NOMO-1 treated with DMSO at 0.1 percent for 48 hours (cell line): Measurements from ENCODE around the gene CRYGA.
"Not testable (repeated sequence)": the region's sequence is repeated elsewhere in the genome, so short reads cannot be mapped to it uniquely, and the experiment has no call there.

Experiments used
- DNase-seq: peaks from one replicate; lab custom pipeline; 2025; ENCODE audit not compliant: unreplicated experiment; lab: John Stamatoyannopoulos, UW

Gene CRYGA

DNA sequence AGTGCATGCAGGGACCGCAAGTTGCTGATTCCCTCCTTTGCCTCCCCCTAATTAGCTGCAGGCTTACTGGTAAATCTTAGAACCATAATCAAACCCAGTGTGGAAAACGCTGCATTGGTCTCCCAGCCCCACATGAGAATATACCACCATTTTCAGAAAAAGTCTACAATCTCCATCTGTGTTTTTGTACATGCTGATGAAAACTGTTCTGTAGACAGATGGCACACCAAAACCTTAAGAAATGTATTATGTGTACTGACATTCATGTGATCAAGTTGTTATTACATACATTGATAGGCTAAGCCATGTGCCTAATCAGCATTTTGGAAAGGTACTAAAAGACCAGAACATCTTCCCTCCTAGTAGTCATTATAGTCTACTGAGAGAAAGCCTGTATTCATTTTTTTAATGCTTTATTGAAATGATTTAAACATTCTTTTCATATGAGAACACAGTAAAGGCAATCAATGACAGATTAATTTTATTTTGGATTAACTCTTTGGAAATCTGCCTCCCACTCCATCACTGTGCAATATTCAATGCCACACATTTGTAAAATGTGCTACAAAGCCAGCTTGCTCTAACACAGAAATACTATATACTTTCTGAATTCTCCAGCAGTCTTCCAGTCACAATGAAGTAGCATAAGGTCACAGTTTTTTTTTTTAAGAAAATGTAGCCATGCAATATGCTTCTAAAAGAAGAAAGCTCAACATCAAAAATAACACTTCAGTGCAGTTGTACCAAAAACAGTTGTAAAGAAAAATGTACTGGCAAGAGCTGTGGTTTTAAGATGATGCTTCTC lies 1.8 kb upstream of the CRYGA start:
- no peak for DNase-seq

DNA sequence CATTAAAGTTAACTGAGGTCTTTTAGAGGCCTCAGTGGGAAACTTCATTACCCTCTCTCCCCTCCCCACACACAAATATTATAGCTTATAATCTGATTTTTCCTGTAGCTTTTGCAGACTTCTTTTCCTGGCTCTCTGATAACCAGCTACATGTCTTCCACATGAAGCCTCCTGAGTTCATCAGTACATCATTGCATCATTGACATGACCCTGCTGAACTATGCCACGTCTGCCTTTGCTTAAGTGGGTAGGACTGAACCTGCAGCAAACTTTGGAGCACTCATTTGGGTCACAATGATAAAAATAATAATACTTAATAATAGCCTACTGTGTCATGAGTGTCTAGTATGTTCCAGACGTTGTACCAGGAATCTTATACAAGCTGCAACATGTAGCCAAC lies 7.0 kb downstream of the CRYGA start:
- DNase-seq, result no peak

DNA sequence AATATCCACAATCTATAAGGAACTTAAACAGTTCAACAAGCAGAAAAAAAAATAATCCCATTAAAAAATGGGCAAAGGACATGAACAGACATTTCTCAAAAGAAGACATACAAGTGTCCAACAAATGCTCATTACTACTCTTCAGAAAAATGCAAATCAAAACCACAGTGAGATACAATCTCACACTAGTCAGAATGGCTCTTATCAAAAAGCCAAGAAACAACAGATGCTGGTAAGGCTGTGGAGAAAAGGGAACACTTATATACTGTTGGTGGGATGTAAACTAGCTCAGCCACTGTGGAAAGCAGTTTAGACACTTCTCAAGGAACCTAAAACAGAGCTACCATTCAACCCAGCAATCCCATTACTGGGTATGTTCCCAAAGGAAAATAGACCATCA lies 10.2 kb downstream of the CRYGA start:
- DNase-seq, result no peak

DNA sequence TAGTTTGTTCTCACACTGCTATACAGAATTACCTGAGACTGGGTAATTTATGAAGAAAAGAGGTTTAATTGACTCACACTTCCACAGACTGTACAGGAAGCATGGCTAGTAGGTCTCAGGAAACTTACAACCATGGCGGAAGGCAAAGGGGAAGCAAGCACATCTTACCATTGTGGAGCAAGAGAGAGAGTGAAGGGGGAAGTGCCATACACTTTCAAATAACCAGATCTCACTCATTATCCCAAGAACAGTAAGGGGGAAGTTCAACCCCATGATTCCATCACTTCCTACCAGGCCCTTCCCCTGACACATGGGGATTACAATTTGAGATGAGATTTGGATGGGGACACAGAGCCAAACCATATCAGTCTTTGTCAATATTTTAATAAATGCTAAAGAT lies 12.4 kb downstream of the CRYGA start:
- peak; percentile 48 for DNase-seq

DNA sequence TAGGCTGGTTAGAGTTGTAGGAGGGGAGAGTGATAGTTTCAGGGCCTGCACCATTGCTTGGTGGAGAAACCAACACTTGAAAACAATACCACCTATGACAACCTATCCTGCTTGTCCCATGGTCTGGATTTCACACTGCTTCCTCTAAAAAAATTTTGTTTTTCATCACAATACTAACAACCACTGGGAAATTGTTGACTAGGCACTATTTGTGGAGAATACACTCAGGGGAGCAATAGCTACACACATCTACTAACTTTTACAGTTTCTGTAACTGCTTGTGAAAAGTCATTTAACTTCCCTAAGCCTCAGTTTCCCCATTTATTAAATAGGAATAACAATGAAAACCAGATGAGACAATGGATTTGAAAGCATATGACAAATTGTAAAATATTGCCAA lies 13.3 kb downstream of the CRYGA start:
- DNase-seq, result no peak

DNA sequence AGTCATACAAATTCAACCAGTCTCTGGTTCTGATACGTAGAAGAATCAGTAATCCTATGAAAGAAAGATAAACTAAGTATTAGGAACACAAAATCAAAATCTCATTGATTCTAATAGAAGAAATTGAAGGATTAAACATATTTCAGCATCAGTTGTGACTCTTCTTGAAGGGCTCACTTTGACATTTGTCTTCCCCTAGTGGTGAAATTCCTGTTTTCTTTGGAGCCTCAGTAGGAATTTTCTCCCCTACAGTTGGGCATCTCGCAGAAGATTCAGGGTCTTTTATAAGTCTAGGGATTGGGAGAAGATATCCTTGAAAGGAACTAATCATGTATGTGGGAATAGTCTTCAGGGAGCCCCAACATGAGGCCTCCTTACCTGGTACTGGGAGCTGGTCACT lies 14.6 kb downstream of the CRYGA start:
- DNase-seq, result no peak

DNA sequence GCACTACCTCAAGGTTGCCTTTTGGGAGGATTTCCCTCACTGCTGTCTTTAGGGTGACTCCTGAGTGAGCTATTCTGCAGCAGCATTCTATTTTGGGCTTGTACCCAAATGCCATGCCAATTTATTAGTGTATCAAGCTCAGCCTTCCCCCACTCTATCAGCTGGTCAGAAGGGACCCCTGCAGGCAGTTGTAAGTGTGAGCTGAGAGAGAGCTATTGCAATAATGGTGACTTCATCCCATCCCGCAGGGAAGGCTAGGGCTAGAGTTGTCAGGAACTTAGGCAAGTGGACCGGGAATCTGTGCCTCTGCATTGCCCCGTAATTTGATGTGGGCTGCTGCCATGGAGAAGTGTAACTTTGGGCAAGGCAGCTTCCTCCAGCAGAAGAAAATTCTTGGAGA lies 15.6 kb downstream of the CRYGA start:
- DNase-seq, result no peak

DNA sequence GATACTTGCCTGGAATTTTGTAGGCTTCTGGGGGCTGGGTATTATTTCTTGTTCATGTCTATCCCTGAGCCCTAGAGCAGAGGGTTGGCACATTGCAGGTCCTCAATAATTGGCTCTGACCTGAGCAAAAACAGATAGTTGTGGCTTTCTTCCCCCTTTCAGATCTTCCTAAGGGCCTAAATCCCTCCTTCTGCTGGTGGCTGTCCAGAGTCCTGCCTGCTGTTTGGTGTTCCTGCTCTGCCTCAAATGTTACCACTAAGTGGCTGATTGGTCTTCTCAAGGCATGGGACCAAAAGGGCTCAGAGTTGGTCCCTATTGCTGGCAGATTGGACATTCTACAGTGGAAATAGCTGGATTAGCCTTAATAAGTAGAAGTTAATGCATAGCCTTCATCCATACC lies 16.4 kb downstream of the CRYGA start:
- no peak for DNase-seq

DNA sequence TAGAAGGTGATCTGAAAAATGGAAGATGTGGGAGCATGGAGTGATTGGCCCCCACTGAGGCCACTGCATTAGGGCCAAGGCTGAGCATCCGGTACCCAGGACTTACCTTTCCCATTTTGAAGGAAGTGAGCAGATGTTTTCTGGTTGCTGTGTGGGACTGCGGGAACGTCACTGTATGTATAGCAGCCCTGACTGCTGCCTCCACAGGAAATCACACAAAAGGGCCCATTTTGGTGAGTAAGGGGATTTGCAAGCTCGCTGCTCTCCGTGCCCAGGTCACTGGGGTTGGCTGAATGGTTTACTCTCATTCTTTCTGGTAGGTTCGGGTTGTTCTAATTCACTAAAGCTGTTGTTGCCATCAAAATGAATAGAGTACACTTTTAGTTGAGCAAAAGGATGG lies 17.4 kb downstream of the CRYGA start, which contains the start of gene CRYGB:
TSS of gene CRYGB (minus strand) at position 153 of the 400 bp plus-strand sequence. CDS start at position 115, 38 bp downstream.
- no peak for DNase-seq

DNA sequence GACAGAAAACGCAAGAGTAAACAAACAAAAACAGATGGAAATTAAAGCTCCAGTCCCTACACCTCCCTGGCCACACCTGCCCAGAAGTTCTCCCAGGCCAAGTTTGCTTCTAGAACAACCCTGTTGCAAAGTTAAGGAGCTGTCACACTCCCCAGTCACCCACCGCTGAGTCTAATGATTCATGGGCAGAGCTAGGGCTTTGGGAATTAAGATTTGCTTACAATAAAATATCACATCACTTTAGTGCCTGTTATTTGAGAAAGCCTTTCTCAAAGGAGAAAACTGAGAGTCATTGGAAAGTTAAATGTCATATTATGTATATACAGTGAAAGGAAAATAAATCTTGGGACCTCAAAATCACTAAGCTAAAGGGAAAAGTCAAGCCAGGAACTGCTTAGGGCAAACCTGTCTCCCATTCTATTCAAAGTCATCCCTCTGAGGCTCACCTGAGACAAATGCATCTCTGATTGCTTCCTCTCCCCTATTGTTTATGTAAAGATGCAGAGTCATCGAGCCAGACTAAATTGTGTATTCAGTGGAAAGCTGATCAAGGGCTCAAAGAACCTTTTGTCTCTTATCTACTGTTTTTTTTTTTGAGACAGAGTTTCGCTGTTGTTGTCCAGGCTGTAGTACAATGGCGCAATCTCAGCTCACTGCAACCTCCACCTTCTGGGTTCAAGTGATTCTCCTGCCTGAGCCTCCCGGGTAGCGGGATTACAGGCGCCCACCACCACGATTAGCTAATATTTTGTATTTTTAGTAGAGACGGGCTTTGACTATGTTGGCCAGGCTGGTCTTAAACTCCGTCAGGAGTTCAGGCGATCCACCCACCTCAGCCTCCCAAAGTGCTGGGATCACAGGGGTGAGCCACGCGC lies 20.2 kb downstream of the CRYGA start:
- no peak for DNase-seq

DNA sequence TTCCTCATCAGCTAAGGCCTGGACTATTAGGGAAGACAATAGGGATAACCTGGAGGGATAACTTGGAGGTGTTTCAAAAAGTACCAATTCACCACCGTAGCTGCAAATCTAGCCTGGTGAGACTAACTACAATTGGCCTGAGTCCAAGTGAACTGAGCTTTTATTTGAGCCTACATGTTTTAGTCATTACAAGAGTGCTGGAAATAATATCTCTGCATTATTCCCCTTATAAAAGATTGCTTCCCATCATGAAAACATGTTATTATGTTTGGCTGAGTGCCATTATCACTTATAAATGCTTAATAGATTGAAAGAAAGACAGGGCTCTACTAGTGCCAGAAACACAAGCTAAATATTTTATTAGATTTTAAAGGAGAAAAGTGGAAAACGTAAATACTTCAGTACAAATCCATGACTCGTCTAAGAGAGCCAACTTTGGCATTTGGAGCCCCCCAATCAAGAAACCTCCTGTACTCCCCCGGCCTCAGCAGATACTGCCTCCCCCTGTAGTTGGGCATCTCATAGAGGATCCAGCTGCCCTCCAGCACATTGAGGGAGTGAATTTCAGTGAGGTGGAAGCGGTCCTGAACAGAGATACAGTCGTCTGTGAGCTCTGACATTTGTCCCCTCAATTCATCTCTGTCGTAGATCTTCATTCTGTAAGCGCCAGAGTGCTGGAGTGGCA lies 21.0 kb downstream of the CRYGA start:
- no peak for DNase-seq

DNA sequence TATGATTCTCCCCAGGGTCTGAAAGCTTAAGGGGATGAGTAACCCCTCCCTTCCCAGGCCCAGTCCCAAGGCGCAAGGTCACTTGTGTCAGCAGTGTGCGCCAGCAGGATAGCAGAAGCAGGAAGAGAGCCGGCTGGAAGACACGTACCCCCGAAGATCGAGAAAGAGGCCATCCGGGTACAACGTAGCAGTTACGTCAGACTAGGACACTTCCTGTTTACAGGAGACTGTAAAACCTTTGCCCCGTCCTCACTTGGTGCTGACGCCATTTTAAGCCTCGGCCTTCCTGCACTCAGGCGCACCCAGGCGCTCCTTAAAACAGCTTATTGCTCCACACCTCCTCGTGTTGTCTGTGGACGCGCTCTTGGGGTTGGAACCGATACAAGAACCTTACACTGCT lies 23.9 kb downstream of the CRYGA start:
- no peak for DNase-seq

DNA sequence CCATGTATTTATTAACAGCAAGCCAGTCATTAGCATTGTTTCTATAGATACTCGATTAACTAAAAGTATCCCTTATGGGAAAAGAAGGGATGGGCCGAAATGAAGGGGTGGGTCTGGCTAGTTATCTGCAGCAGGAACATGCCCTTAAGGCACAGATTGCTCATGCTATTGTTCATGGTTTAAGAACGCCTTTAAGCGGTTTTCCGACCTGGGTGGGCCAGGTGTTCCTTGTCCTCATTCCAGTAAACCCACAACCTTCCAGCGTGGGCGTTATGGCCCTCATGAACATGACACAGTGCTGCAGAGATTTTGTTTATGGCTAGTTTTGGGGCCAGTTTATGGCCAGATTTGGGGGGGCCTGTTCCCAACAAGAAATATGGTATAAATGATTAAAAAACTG lies 25.1 kb downstream of the CRYGA start:
- DNase-seq, result not testable (repeated sequence)

DNA sequence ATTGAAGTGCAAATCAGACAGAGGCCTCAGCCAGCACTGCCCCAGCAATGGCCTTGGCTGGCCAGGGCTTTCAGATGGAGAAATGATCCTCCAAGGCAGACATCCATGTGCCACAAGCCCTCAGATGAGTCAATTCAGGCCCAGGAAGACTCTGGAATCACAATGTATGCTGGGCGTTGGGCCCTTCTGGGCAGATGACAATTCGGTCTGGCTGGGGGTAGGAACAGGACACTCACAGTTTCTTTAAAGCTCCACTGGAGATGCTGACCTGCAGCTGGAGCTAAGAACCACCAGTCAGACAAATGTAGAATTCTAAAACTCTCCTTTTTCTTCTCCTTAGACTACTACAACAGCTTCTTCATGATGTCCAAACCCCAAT lies 26.7 kb downstream of the CRYGA start:
- no peak for DNase-seq

DNA sequence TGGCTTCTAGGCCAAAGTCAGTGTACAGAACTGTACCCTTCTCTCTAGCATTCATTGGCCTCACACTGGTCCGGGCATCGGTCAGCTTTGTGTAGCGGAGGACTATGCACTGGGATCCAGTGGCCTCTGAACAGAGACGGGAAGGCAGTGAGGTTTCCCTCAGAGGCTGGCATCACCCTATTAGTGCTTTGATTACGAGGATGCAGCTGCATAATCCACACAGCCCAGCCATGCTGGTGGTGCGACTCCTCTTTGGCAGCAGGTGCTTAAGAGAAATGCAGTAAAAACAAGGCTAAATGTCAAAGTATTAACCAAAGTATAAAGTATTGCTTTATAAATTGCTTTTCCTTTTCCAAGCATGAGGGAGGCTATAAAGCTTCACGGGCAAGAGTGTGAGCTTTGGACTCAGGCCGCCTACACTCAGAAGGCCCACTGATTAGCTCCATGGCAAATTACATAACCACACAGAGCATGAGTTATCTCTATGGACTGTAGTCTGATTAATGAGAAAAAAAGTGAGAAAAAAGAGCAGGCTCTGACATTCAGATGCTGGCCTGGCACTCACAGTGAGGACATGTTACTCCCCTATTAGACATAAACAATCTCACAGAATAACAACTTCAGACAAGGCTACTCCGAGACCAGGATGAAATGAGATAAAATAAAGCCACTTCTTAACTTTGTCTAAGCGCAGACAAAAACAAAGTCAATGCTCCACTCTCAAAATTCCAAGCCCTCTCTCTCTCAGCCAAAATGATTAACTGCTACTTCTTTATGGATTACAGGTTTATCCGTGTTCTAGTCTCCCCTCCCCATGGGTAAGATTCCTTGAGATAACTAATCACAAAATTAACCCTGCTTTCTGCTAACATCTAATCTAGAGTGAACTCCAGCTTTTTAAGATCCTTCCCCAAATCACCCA lies 27.3 kb downstream of the CRYGA start:
- no peak for DNase-seq

DNA sequence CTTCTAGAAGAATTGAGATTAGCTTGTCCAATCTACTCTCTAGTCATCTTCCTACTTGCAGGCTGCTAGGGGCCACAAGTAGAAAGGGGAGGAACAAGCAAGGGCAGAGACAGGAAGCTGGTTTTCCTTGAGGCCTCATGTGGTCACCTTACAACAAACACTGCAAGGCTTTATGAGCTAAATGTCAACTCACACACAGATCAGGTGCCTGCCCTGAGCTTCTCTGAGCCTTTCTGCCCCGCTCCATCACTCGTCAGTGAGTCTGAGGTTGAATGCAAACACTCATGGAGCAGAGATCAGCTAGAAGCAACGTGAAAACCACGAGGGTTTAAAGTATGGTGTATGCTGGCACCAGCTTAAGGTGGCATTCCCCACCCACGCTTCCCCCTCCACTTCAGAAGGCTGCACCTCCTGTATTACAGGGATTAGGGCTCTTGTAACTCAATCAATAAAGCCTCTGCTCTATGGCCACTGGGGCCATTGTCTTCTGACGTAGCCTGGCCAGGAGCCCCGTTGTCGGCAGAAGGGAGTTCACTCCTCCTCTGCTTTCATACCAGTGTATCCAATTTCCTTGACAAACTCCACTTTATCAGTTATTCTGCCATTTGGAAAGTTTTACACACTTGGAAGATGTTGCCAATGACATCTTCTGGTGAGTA lies 28.3 kb downstream of the CRYGA start:
- peak; percentile 63 for DNase-seq

DNA sequence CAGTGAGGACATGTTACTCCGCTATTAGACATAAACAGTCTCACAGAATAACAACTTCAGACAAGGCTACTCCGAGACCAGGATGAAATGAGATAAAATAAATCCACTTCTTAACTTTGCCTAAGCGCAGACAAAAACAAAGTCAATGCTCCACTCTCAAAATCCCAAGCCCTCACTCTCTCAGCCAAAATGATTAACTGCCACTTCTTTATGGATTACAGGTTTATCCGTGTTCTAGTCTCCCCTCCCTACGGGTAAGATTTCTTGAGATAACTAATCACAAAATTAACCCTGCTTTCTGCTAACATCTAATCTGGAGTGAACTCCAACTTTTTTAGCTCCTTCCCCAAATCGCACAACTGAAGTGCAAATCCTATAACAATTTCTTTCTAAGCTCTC lies 32.7 kb downstream of the CRYGA start:
- no peak for DNase-seq

DNA sequence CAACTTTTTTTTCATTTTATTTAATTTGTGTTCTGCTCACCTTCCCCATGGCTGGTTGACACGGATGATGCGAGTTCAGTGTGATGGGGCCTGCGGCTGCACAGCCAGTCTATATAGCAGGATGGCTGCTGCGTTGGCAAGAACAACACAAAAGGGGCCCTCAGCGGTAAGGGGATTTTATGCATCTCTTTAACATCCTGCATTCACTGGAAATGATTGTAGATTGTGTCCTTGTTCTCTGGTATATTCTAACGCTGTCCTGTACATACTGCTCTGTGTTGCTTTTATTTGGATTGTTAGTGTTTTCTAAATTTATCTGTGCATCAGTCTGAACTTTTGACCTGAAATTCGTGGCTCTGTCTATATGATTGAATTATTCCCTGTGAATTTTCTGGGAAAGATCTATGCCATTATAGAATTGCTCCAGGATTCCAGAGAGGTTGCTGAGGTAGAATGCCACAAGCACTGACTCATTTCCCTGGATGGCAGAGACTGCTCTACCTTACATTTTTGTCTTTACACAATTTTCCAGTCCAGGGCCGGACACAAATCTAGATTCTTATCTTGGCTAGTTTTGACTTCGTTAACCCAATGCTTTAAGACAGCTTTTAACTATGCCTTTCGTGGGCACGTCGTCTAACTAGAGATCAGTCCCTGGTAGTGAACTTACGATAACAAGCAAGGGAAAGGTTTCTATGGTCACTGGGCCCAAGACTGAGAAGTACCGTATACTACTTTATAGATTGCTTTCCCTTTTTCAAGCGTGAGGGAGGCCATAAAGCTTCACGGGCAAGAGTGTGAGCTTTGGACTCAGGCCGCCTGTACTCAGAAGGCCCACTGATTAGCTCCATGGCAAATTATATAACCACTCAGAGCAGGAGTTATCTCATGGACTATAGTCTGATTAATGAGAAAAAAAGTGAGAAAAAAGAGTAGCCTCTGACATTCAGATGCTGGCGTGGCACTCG lies 33.4 kb downstream of the CRYGA start, which contains the start of gene CRYGC:
TSS of gene CRYGC (minus strand) at position 85 of the 968 bp plus-strand sequence. CDS start at position 49, 36 bp downstream.
- DNase-seq, result no peak

DNA sequence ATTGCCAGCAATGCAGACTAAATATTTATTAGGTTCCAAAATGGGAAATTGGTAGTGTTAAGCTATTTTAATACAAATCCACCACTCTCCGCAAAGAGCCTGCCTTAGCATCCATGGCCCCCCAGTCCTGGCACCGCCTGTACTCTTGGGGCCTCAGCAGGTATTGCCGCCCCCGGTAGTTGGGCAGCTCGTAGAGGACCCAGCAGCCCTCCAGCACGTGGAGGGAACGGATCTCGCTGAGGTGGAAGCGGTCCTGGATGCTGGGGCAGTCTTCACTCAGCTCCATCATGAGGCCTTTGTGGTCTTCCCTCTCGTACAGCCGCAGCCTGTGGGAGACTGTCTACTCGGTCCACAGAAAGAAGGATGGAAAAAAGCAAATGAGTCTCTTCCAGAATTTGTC lies 35.3 kb downstream of the CRYGA start:
- DNase-seq, result no peak
